Measurements from ENCODE around the gene EFR3B. TPM values are rescaled to one million over a fixed set of nuclear protein-coding genes. Genes with fewer than 3 reads are reported as not detected.

The EFR3B gene
- total and polyA plus RNA-seq, 10 of the 15 experiments (the other 5 are each of a cell fraction or from before 2014, with no cell fraction given): 0.12 to 3.9 (median 1.8) TPM

- no peaks in the 10 kb centered on the region; a peak in 1 of 4 replicates for H3K27me3 ChIP-seq (replicated peaks in 1 of 2; ENCODE audit: control insufficient read depth in 2 of 2, insufficient read depth in 2 of 2, low read length in 1 of 2)
- H3K27ac ChIP-seq (ENCODE audit: control insufficient read depth, insufficient read depth): no peak overlapping the region
- DNase-seq (ENCODE audit: low read depth, low spot score): no peak
- H3K4me3 ChIP-seq: no peak overlapping the region
- SMC1A ChIA-PET (ENCODE audit: uncharacterized antibody, unreplicated experiment): no interaction called here
- no peaks in the 10 kb centered on the region for H4K20me1 ChIP-seq (ENCODE audit: control insufficient read depth, insufficient read depth)
- RAD21 ChIA-PET (ENCODE audit: unreplicated experiment): no interaction called here
- no peaks in the 10 kb centered on the region for H3K79me2 ChIP-seq (ENCODE audit: control insufficient read depth, insufficient read depth, low read length)
- H3K9ac ChIP-seq (ENCODE audit: control insufficient read depth, insufficient read depth, low read length): no peak overlapping the region
- in situ Hi-C loops (cut with MboI): no loop called here
- no peak overlapping the region for H2AFZ ChIP-seq (ENCODE audit: control insufficient read depth, low read depth, low read length)
- BruUV-seq (replicated peaks): no TSS peak
- no peak for ATAC-seq
- FAIRE-seq: no peak
- intact Hi-C loops (cut with micrococcal nuclease; ENCODE audit: unreplicated experiment): no loop called here
- no peaks in the 10 kb centered on the region for H3K9me3 ChIP-seq (replicated peaks; ENCODE audit: control insufficient read depth, insufficient read depth, low read length)
- 63% methylated on average over 4 of the region's 4 CpGs for WGBS (ENCODE audit: insufficient coverage, insufficient replicate concordance, low lambda C conversion rate, missing lambda C conversion rate)
- no peaks in the 10 kb centered on the region for H3K36me3 ChIP-seq (ENCODE audit: control insufficient read depth in 2 of 2, insufficient read depth in 2 of 2, low read length in 1 of 2)
- POLR2A ChIA-PET: no interaction called here
- no peak overlapping the region for H3K4me2 ChIP-seq (ENCODE audit: control insufficient read depth, insufficient read depth)
- CTCF ChIA-PET: no interaction called here
- TF ChIP-seq KDM1A (IDR thresholded peaks at IDR 0.05; ENCODE audit: borderline replicate concordance) (no peak), BHLHE40 (IDR thresholded peaks at IDR 0.05; ENCODE audit: borderline replicate concordance in 1 of 2, low read depth in 2 of 2, low read length in 1 of 2) (no peak), SIX5 (IDR thresholded peaks at IDR 0.05; ENCODE audit: low read depth, low read length, severe bottlenecking) (no peak), BMI1 (IDR thresholded peaks at IDR 0.05; ENCODE audit: borderline replicate concordance) (no peak), HSF1 (IDR thresholded peaks at IDR 0.05; ENCODE audit: low read depth, low read length) (no peak), IRF4 (IDR thresholded peaks at IDR 0.05; ENCODE audit: low read depth, low read length) (no peak)
- H3K4me1 ChIP-seq (ENCODE audit: control insufficient read depth, insufficient read depth, low read length): peaks cover 15% of the 10 kb centered on the region
Measured at GRCh38 chr2:25054720-25055119, 12.8 kb downstream of the EFR3B start.

DNA sequence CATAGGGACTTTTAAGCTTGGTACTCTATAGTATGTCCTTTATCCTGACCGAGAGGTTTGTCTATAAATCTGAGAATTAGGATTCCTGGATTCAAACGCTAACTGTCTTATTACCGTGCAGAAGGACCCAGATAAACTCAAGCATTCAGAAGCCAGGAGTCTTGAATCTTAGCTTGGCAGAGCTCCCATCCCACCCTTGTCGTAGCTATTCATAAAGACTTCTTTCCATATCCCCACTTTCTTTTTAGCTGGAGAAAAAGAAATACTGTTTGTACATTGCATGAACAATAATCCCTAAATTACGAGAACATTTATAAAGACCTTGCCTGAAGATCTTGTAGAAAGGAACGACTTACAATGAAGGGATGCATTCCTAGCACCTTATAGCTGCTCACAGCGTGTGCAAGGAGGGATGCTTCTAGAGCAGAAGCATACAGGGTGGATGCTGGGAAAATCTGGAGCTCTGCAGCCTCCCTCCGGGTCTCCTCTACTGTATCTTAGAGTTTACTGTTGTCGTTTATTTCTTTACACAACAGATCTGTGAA lies 13.6 kb downstream of the EFR3B start:
- no peaks in the 10 kb centered on the region for H3K79me2 ChIP-seq (ENCODE audit: control insufficient read depth, insufficient read depth, low read length)
- CTCF ChIA-PET: interaction anchor here (1.1 kb wide), 1 partner anchor 511 kb away, joined by 3 read pairs; no protein-coding TSS in a partner anchor
- no peak overlapping the region for H2AFZ ChIP-seq (ENCODE audit: control insufficient read depth, low read depth, low read length)
- peaks cover 10% of the 10 kb centered on the region; the same call in 1 of the 2 replicates for H3K4me1 ChIP-seq (ENCODE audit: control insufficient read depth, insufficient read depth, low read length)
- FAIRE-seq: no peak
- no peaks in the 10 kb centered on the region; a peak in 1 of 4 replicates for H3K27me3 ChIP-seq (replicated peaks in 1 of 2; ENCODE audit: control insufficient read depth in 2 of 2, insufficient read depth in 2 of 2, low read length in 1 of 2)
- intact Hi-C loops (cut with micrococcal nuclease; ENCODE audit: unreplicated experiment): no loop called here
- RAD21 ChIA-PET (ENCODE audit: unreplicated experiment): no interaction called here
- POLR2A ChIA-PET: no interaction called here
- no peaks in the 10 kb centered on the region for H3K36me3 ChIP-seq (ENCODE audit: control insufficient read depth in 2 of 2, insufficient read depth in 2 of 2, low read length in 1 of 2)
- ATAC-seq: no peak
- no TSS peak for BruUV-seq (replicated peaks)
- no peak for DNase-seq (ENCODE audit: low read depth, low spot score)
- H3K4me2 ChIP-seq (ENCODE audit: control insufficient read depth, insufficient read depth): no peak overlapping the region
- no peak overlapping the region for H3K4me3 ChIP-seq
- WGBS (ENCODE audit: insufficient coverage, insufficient replicate concordance, low lambda C conversion rate, missing lambda C conversion rate): 69% methylated on average over 9 of the region's 9 CpGs
- no peak overlapping the region for H3K9ac ChIP-seq (ENCODE audit: control insufficient read depth, insufficient read depth, low read length)
- H4K20me1 ChIP-seq (ENCODE audit: control insufficient read depth, insufficient read depth): no peaks in the 10 kb centered on the region
- in situ Hi-C loops (cut with MboI): no loop called here
- SMC1A ChIA-PET (ENCODE audit: uncharacterized antibody, unreplicated experiment): no interaction called here
- no peak overlapping the region for H3K27ac ChIP-seq (ENCODE audit: control insufficient read depth, insufficient read depth)
- no peaks in the 10 kb centered on the region for H3K9me3 ChIP-seq (replicated peaks; ENCODE audit: control insufficient read depth, insufficient read depth, low read length)
- no peak for TF ChIP-seq USF1 (IDR thresholded peaks at IDR 0.05; ENCODE audit: borderline replicate concordance, extremely low read length, insufficient read depth, low read depth, low read length)
- TF ChIP-seq RUNX3 (IDR thresholded peaks at IDR 0.05; ENCODE audit: low read length): no peak
- no peak for TF ChIP-seq YY1 (IDR thresholded peaks at IDR 0.05; ENCODE audit: low read depth, low read length)
- TF ChIP-seq ATF7 (IDR thresholded peaks at IDR 0.05; ENCODE audit: low read depth): no peak
- TF ChIP-seq, protein P1, sequence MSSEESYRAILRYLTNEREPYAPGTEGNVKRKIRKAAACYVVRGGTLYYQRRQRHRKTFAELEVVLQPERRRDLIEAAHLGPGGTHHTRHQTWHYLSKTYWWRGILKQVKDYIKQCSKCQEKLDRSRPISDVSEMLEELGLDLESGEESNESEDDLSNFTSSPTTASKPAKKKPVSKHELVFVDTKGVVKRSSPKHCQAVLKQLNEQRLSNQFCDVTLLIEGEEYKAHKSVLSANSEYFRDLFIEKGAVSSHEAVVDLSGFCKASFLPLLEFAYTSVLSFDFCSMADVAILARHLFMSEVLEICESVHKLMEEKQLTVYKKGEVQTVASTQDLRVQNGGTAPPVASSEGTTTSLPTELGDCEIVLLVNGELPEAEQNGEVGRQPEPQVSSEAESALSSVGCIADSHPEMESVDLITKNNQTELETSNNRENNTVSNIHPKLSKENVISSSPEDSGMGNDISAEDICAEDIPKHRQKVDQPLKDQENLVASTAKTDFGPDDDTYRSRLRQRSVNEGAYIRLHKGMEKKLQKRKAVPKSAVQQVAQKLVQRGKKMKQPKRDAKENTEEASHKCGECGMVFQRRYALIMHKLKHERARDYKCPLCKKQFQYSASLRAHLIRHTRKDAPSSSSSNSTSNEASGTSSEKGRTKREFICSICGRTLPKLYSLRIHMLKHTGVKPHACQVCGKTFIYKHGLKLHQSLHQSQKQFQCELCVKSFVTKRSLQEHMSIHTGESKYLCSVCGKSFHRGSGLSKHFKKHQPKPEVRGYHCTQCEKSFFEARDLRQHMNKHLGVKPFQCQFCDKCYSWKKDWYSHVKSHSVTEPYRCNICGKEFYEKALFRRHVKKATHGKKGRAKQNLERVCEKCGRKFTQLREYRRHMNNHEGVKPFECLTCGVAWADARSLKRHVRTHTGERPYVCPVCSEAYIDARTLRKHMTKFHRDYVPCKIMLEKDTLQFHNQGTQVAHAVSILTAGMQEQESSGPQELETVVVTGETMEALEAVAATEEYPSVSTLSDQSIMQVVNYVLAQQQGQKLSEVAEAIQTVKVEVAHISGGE (CRISPR knock-in tag; IDR thresholded peaks at IDR 0.05): no peak
